ENCODE results near the gene HMGN4. TPM values are rescaled to one million over a fixed set of nuclear protein-coding genes. Genes with fewer than 3 reads are reported as not detected.
A peak's percentile ranks its signal among the peaks of the same experiment; 100 is the strongest.

The HMGN4 gene
- total RNA-seq, 3 donors from 2014 or later = 57.0 to 96.6 (median 82.6) TPM

GRCh38 chr6:26495281-26495680 is 42.9 kb upstream of the HMGN4 start:
- Histone ChIP-seq H3K4me1 (no peaks in the 10 kb centered on the region), H3K4me3 (no peak overlapping the region), H3K9me3 (no peaks in the 10 kb centered on the region), H3K36me3 (no peaks in the 10 kb centered on the region), H3K27me3 (no peaks in the 10 kb centered on the region), H3K27ac (no peak overlapping the region)
- DNase-seq (ENCODE audit: low spot score in 2 of 2) = no peak
- TF ChIP-seq CTCF (IDR thresholded peaks at IDR 0.05) = no peak
- no peak for TF ChIP-seq POLR2A (IDR thresholded peaks at IDR 0.05)
- TF ChIP-seq POLR2AphosphoS5 (IDR thresholded peaks at IDR 0.05) = no peak
- intact Hi-C loops (cut with DNase I; ENCODE audit: low total_unique reads) = no loop called here

DNA sequence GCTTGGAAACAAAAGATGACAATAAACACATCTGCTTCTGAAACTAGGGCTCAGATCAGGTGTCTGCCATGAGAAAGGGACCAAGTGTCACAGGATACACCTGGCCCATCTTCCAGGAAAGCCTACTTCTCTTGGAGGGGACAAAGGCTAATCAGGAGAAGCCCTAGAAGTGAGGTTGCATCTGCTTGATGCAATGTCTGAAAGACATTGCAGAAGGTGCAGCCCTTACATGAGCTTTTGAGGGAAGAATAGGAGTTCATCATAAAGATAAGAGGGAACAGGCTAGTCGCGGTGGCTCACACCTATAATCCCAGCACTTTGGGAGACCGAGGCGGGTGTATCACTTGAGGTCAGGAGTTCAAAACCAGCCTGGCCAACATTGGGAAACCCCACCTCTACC is 40.6 kb upstream of the HMGN4 start:
- no peak overlapping the region for H3K4me3 ChIP-seq
- no peak overlapping the region for H3K27ac ChIP-seq
- DNase-seq (ENCODE audit: low spot score in 2 of 2) = no peak
- TF ChIP-seq POLR2AphosphoS5 (IDR thresholded peaks at IDR 0.05) (no peak), CTCF (IDR thresholded peaks at IDR 0.05) (no peak), POLR2A (IDR thresholded peaks at IDR 0.05) (no peak)
- no peaks in the 10 kb centered on the region for H3K36me3 ChIP-seq
- no peaks in the 10 kb centered on the region for H3K4me1 ChIP-seq
- H3K27me3 ChIP-seq = peaks cover 0 to 10% of the 10 kb centered on the region in 2 donors
- no peaks in the 10 kb centered on the region for H3K9me3 ChIP-seq
- intact Hi-C loops (cut with DNase I; ENCODE audit: low total_unique reads) = no loop called here

DNA sequence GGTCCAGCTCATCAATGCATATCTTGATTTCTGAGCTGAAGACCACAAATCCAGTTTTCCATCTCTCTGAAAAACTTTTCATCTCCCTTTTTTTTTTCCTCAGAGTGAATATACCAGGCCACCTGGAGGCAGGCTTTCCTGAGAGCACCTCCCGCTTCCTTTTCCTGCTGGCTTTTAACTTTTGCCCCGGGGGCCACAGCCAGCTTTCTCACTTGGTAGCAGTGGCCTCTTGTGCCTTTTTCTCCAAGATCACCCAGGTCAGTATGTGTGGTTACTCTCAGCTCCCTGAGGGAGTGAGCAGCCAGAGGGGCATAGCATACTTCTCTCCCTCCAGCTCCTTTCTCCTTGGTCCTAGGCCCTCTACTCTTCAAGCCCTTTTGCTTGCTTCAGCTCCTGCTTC is 38.1 kb upstream of the HMGN4 start, which contains the start of gene BTN1A1:
Gene BTN1A1 (plus strand): TSS at position 202 of the 400 bp plus-strand sequence. CDS start 984 bp downstream, outside the sequence.
- Histone ChIP-seq H3K36me3 (no peaks in the 10 kb centered on the region), H3K27ac (no peak within 1 kb of the TSS), H3K27me3 (peaks cover 0 to 10% of the 10 kb centered on the region in 2 donors), H3K4me3 (no peak within 1 kb of the TSS), H3K4me1 (no peaks in the 10 kb centered on the region), H3K9me3 (no peaks in the 10 kb centered on the region)
- TF ChIP-seq POLR2AphosphoS5 (IDR thresholded peaks at IDR 0.05) = no peak
- no peak for TF ChIP-seq CTCF (IDR thresholded peaks at IDR 0.05)
- no peak for TF ChIP-seq POLR2A (IDR thresholded peaks at IDR 0.05)
- no peak for DNase-seq (ENCODE audit: low spot score in 2 of 2)
- intact Hi-C loops (cut with DNase I; ENCODE audit: low total_unique reads) = no loop called here

GRCh38 chr6:26501482-26501986 is 36.6 kb upstream of the HMGN4 start:
- Histone ChIP-seq H3K36me3 (no peaks in the 10 kb centered on the region), H3K9me3 (no peaks in the 10 kb centered on the region), H3K27ac (no peak overlapping the region), H3K4me3 (peak overlapping the region; percentile 24 to 61 (median 32)), H3K4me1 (no peaks in the 10 kb centered on the region), H3K27me3 (peaks cover 0 to 10% of the 10 kb centered on the region in 2 donors)
- DNase-seq (ENCODE audit: low spot score in 2 of 2) = peak in 1 of 2 donors; percentile 52
- TF ChIP-seq CTCF (IDR thresholded peaks at IDR 0.05) (no peak), POLR2A (IDR thresholded peaks at IDR 0.05) (no peak), POLR2AphosphoS5 (IDR thresholded peaks at IDR 0.05) (no peak)
- intact Hi-C loops (cut with DNase I; ENCODE audit: low total_unique reads) = loop anchor here (1.0 kb wide), 1 partner anchor 13 kb away; no protein-coding TSS in a partner anchor

DNA sequence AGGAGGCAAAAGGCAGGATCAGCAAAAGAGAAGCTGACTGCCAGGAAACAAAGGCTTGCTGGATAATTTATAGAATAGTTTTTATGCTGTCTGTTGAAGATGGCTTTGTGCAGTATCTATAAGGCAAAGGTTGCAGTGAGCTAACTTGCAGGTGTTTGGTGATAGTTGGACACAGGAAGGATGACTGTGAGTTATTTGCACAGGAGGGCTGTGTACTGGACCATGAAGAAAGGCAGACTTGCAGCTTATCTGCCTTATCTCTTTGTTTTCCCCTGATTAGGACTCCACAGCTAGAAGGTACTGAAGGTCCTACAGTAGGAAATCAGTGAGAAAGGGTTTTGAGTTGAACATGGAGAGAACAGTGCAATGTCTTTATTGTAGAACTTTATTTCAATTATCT is 36.0 kb upstream of the HMGN4 start:
- Histone ChIP-seq H3K27ac (no peak overlapping the region), H3K27me3 (peaks cover 0 to 10% of the 10 kb centered on the region in 2 donors), H3K9me3 (no peaks in the 10 kb centered on the region), H3K4me1 (no peaks in the 10 kb centered on the region), H3K36me3 (no peaks in the 10 kb centered on the region), H3K4me3 (peak overlapping the region in 2 of 3 donors; percentile 32 to 61)
- DNase-seq (ENCODE audit: low spot score in 2 of 2) = no peak
- intact Hi-C loops (cut with DNase I; ENCODE audit: low total_unique reads) = no loop called here
- TF ChIP-seq POLR2A (IDR thresholded peaks at IDR 0.05) = no peak
- no peak for TF ChIP-seq CTCF (IDR thresholded peaks at IDR 0.05)
- TF ChIP-seq POLR2AphosphoS5 (IDR thresholded peaks at IDR 0.05) = no peak

Data from breast epithelium (tissue), 4 donors.